NCI-H446 treated with DMSO at 0.1 percent for 48 hours (cell line): ENCODE data around the gene ALDH1L1.

Experiments
- DNase-seq: peaks from one replicate; lab custom pipeline; 2025; lab: John Stamatoyannopoulos, UW

The ALDH1L1 gene

DNA sequence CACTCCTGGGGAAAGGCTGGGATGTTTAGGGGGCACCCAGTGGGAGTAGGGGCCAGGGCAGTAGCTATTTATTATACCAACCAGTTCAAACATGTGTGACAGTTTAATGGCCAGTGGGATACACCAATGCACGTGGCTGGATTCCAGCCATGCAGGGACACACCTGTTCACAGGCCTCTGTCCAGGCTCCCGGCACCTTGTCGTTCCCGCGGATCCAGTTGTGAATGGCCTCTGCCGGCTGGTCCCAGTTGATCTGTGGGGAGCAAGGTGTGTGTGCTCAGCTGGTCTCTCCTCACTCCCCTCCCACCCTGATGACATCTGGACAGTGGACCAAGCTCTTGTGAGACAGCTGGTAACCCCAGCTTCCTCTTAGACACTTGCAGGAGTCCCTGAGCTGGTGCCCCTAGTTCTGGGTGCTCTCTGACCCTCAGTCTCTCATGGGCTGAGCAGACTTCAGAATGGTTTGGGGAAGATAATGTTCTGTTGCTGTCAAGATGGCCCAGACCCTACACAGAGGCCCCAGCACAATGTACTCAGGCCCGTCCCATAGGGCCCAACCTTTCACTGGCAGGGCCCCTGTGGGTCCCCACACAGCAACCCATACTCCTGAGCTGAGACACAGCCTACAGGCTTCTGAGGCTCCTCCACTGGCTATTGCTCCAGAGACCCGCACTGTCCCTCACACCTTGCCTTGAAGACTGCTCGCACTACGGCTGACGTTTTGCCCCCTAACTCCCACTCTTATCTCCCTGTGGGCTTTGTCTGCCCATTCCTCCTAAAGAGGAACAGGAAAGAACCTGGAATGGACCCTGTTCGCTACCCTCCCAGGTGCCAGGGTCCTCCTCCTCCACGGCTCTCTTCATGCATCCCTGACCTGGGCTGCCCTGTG, 25.8 kb downstream of the ALDH1L1 start:
- no peak for DNase-seq

DNA sequence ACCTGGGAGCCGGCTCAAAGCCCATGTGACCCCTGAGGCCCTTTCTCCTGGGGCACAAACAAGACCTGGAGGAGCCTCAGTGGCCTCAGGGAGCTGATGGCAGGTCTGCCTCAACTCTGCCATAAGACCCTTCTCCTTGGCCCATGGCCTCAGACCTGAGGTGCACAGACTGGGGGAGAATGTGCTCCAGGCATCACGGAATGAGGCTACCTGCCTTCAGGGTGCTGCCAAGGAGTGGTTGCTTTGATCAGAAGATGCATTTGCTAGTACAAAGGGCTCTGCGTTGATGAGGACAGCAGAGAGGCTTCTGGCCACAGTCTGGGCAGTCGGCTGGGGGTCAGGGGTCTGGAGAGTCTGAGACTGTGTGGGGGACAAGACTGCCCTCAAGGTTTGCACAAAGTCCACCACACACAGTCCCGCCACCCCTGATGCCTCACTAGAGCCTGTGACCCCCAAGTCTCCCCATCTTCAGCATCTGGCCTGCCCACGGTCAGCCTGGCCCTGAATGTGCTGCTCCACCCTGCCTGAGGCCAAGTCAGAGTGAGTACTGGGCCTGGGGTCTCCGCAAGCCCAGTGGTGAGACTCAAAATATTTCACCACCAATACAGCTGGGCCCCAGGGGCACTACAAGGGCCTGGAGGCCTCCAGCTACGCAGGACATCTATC, 26.6 kb downstream of the ALDH1L1 start:
- DNase-seq: no peak

DNA sequence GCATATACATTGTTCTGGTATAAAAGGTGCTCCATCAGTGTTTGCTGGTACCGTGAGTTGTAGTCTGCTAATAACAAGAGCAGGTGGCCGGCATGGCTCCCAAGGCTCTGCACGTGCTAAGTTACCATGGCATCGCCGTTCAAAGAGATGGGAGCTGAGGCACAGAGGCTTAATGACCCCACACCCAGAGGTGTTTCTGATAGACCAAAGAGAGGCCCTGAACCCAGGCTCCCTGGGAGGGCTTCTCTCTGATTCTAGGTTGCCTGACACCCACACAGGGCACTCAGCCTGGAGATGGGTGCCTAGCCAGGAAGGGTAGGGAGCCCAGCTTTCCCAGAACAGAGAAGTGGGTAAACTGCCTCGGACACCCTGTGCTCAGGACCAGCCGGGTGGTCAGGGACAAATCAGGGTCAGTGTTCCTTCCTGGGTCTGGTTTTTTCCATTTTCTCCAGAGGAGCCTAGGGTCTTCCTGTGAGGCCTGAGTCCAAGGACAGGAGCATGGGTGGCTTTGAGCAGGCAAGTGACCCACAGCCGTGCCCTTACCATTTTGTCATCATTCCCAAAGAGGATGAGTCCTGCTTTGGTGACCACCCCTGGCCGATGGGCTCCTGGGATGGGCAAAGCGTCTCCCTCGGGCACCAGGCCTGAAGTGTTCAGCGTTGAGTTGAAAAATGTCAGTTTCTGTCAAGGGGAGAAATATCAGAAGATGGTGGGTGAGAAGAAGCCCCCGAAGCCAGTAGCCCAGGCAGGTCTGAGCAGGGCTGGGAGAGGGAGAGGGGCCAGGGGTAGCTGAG, 27.3 kb downstream of the ALDH1L1 start:
- no peak for DNase-seq

DNA sequence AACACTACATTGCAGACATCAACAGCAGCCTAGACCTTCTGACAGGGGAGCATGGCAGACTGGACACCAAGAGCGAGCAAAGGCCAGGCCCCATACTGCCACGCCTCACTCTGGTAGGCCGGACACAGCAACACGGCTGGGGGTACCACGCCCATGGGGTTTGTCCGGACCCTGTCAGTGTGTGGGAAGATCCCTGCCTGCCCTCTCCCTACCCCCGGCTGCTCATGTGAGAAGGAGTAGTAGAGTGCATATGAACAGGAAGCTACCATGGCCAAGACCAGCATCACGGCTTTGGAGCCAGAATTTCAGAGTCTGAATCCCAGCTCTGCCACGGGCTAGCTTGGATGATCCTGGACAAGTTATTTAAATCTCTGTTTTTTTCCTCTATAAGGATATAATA, 27.9 kb downstream of the ALDH1L1 start:
- DNase-seq: no peak

DNA sequence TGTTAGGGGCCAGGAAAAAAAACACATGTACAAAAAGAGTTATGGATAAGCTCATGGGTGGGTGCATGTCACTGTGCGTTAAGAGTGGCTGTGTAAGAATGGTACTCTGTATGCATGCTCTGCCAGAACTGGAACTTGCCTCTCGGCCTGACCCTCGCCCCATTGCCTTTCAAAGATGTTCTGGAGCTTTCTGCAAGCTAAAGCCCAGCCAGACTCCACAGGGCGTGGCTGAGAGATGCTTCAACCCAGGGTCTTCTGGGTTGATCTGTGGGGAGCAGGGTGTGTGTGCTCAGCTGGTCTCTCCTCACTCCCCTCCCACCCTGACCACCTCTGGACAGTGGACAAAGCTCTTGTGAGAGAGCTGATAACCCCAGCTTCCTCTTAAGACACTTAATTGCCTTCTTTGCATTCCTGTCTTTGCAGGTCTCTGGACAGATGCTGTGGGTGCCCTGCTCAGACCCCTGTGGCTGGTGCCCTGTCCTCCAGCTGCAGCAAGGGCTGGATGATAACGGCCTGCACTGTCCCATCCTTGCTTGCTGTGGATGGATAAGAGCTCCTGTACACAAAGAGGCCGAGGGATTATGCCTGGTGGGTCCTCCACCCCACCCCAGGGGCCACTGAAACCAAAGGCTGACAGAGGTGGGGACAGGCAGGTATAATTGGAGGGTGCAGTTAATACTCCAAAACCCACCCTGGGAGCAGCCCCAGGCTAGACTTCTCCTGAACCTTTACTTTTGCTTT, 28.7 kb downstream of the ALDH1L1 start:
- DNase-seq: no peak

DNA sequence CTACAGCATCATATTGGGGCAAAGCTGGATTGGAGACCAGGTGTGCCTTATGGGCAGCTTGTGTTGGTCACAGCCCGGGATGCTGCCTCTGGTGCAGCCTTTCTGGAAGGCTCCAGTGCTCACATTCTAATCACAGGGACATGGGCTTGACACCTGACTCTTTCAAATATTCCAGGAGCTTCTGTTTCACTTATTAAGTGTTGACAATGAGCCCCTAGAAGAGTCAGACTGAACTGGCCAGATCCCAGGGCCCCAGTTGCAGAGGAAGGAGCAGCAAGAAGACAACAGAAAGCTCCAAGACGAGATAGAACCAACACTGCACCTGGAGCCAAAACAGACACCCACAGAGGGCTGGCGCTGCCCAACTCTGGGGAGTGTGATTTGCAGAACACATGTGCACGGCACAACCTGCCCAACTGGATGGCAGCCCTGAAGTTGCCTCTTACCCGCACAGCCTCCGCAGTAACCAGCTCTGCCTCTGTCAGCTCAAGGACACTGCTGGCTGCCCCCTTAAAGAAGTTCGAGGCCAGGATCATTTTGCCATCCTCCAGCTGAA, 30.3 kb downstream of the ALDH1L1 start:
- DNase-seq: no peak

DNA sequence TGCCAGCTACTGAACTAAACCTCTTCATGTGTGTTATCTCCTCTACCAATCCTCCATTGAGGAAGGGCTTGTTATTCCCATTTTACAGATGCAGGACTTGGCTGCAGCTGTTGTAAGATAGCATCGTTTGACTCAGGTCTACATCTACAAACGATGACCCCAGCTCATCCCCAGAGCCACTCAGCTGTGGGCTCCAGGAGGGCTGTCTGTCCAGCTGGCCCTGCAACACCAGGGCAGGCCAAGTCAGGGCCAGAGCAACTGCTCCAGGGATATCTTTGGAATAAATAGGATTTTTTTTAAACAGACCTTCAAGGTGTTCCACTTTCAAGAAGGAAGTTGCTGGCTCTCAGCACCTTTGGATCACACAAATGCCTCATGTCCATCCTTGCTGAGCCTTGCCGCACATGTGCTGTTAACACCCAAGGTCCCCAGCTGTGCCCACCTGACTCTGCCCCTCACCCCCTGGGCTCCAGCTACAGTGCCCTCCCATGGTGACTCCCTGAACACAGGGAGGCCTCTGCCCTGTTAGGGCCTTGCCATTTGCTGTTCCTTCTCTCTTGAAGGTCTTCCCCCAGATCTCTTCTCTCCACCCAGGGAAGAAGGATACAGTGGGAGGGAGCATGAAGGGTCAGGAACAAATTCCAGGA, 31.0 kb downstream of the ALDH1L1 start:
- DNase-seq: no peak

DNA sequence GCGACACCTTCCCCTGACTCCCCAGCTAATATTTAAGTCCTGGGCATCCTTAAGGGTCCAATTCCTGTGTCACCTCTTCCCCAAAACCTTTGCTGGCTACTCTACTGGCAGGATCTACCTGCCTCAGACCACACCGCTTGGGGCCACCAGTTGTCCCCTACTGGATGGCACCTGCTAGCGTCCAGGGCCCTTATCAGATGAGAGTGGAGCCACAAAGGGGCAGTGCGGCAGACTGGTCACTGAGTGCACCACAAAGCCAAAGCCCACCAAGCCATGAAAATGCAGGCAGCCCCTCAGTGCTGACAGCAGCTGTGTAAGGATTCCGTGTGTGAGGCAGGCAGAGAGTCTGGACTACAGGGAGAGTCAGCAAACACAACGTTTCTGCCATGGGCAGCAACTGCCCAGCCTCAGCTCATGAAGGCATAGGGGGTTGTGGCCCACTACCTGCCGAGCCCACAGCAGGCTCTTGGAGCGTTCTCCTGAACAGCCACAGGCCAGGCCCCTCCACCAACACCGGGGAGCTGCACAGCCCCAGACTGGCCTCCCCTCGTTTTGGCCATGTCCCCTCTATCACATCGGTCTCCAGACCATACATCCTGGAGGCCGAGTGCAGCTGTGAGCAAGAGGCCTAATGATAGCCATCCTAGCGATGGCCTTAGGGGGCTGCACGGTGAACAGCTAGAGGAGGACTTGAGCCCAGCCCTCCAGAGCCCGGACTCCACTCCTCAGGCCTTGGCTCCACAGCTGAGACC, 32.3 kb downstream of the ALDH1L1 start:
- no peak for DNase-seq

DNA sequence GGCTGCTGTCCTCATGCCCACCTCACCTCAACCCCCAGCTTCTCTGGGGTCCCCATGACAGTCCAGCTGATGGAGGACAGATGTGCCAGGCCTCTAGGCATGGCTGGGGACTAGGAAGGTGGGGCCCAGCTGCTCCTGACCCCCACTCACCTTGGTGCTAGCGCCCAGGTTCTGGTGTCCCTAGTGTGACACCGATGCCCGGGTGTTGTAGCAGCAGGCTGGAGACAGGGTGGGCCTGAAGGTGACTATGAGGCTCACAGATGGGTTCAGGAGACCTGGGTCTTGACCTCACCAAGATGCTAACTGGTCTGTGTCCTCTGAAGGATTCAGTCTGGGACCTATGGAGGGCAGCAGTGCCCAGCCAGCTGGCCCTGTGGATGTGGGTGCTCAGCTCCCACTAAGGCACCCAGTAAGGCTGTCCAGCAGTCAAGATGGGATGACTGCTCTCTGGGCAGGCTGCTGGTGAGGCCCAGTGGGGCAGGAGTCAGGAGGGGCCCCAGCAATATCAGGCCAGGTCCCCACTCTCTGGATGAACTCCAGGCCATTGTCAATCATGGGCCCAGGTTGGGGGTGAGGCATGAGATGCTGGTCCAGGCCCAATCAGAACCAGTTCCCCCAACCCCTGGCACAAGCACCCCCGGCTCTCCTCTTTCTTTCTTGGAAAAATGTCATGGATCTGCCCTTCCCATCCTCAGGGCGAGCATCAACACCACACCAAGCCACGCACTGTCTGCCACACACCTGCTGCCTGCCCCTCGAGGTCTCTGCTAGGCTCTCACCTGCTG, 33.0 kb downstream of the ALDH1L1 start:
- DNase-seq: no peak

DNA sequence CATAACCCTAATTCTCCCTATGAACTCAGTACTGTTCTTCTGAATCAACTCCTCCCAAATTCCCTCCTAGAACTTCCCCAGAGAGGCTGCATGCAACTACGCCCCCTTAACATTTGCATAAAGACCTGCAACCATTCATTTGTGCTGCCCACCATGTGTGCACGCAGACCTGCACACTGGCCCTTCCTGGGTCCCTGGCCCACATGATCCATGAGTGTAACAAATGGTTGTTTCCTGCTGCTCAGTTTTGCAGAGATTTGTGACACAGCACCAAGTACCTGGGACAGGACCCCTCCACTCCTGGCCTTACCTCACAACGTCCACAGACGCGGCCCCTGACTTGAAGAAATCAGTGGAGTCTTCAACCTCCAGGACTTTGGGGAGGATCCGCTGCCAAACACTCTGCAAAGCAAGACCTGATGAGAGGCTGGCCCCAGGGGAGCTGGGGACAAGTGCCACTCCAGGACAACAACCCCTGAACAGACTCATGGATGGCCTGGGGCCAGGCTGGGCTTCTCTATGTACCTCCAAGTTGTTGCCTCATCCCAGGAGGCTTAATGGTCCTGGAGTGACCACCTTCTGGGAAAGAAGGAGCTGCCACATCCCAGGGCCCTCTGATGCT, 33.8 kb downstream of the ALDH1L1 start:
- DNase-seq: no peak

DNA sequence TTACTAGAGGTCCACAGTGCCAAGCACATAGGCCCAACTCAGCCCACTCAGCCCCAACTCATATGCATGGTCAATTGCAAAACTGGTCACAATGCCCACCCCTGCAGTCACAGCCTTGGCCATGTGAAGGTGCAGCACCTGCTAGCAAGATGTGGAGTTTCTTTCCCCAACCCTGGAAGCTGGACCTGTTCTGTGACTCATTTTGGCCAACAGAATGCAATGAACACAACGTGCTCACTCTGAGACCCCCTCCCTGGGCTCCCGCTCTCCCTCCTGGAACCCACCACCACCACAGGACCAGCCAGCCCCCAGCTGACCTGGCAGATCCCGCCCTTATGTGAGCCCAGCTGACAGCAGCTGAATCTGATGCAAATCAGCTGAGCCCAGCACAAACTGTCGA, 34.4 kb downstream of the ALDH1L1 start:
- no peak for DNase-seq

DNA sequence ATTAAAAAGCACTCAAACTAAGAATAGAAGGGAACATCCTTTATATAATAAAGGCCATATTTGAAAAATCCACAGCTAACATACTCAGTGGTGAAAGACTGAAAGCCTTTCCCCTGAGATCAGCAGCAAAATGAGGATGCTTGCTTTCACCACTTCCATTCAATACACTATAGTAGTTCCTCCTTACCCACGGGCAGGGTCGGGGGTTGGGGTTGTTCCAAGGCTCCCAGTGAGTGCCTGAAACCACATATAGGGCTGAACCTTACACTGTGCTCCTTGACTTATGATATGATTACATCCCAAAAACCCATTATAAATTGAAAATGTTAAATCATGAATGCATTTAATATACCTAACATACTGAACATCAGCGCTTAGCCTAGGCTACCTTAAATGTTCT, 37.7 kb downstream of the ALDH1L1 start:
- no peak for DNase-seq

DNA sequence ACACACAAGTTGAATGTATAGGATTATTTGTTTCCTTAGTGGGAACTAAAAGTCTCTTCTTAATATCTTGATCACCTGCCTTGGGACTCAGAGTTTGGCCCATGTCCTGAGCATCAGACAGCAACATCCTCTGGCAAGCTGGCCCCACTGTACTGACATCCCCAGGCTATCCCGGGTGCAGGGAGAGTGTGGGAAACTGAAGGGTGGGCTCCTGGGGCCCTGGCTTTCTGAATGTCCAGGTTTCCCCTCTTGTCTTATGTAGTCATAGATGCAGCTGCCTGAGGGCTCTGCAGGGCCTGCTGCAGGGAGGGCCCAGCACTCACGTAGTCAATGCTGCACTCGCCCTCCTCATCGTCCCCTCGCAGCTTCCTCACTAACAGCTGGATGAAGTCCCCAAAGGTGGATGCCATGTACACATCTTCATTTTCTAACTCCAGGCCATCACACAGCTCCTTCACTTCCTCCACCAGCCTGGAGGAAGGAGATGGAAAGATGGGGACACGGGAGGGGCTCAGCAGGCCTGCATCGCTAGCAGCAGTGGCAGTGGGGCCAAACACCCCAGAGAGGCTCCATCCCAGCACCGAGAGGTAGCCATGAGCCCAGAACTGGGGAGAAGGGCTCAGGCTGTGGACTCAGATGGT, 42.8 kb downstream of the ALDH1L1 start:
- DNase-seq: no peak

DNA sequence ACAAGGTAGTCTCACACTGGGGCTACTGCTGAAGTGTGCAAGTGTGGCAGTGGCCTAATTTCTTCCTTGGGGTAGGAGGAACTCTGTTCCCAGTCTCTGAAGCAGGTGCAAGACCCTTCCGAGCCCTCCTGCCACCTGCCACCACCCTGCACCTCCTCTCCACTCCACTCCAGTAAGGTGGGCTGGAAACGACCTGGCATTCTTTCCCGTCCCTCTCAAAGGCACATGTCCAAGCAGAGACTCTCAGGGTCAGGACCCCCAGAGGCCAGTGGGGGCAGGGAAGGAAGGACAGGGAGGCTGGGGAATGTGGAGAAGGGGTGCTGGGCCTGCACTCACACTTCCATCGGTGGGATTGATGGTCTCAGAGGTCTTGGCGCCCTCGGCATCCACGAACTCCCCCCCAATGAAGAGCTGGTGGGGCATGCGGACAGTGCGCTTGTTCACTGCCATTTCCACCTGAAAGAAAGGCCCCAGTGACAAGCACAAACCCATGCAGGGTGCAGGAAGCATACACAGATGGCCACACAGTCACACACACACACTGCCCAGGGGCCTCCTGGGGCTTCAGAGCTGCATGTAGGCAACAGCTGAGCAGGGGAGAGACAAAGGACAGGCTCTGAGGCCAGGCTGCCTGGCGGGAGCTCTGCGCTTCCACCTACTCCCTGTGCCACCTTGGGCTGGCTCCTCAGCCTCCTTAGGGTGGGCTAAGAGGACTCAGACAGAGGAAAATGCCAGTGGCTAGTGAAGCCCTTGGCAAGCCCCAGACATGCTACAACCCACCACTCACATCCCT, 43.8 kb downstream of the ALDH1L1 start:
- no peak for DNase-seq

DNA sequence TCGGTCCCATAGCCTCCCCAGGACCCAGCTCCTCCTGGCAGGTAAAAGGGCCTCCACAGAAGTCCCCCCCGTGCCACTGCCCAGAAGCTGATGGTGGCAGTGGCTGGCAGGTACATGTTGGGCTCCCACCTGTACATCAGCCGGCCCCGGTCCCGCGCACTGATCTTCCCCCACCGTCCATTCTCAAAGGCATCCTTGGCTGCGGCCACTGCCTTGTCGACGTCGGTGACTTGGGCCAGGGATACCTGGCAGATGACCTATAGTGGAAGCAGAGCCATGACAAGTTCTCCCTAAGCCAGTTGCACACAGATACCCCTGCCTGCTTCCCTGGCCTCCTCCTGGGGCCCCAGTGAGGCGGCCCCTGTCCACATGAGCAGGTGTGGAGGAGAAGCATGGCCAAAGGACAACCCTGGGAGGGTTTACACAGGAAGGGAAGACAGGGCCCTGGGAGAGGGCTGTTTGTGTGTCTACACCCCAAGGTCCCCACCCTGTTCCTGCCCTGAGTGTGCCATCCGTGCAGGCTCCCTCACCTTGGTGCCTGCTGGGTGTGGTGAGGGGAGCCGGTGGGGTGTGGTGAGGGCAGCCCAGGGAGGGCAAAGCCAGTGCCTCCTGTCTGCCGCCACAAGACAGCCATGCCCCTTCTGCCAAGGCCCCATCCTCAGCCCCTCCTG, 44.8 kb downstream of the ALDH1L1 start:
- no peak for DNase-seq

DNA sequence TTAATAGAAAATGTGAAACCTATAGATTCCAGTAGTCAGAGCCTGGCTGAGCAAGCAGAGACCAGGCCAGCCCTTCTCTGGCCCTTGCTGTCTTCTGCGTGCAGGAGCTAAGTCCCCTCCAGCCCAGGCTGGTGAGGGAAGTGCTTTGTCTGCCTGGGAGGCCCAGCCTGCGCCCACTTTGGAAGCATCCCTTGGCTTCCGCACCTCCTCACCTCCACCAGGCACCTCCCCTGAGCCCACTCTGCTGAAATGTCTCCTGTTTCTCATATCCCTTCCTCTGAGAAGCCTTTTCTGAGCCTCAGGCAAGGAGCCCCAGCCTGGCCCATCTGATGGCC, 45.3 kb downstream of the ALDH1L1 start:
- DNase-seq: no peak

DNA sequence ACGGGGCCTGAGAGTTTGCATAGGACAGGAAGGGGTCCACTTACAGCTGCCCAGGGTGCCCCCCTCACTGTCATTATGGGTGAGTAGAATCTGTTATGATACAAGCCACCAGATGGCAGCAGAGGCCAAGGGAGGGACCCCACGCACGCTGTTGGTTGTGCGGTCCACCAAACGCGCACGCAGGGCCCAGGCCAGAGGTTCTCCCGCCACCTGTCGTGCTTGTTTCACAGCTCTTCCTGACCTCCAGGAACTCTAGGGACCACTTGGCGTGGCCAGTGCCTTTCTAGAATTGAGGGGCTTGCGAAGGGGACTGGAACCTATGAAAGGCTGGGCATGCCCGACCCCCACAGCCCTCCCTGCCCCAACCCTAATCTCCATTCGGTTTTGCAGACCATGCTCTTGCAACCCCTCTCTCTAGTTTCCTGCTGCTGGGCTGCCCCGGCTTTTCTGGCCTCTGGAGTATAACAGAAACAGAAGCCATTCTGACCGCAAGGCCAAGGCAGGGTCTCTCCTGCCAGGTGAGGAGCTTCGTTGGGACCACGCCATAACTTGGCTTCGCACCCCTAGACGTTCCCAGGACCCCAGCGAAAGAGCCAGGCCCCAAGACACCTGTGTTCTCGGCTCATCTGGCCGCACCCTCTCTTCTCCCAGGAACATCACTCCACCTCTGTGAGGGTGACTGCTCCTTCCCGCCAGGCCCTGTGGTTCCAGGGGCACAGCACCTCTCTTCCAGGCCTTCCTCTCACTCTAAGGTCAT, 46.0 kb downstream of the ALDH1L1 start:
- DNase-seq: no peak
